GM19324 (cell line): ENCODE measurements around the gene SMARCD1.
"Not testable (repeated sequence)": the region's sequence is repeated elsewhere in the genome, so short reads cannot be mapped to it uniquely, and the experiment has no call there.

ENCODE experiments used
- ATAC-seq: cut with Tn5 transposase; IDR thresholded peaks from one replicate; pipeline ENCODE4 v1.9.1; 2021; ENCODE audit warnings: mild to moderate bottlenecking, moderate library complexity; ENCODE audit not compliant: unreplicated experiment, low FRiP score

Gene SMARCD1

DNA sequence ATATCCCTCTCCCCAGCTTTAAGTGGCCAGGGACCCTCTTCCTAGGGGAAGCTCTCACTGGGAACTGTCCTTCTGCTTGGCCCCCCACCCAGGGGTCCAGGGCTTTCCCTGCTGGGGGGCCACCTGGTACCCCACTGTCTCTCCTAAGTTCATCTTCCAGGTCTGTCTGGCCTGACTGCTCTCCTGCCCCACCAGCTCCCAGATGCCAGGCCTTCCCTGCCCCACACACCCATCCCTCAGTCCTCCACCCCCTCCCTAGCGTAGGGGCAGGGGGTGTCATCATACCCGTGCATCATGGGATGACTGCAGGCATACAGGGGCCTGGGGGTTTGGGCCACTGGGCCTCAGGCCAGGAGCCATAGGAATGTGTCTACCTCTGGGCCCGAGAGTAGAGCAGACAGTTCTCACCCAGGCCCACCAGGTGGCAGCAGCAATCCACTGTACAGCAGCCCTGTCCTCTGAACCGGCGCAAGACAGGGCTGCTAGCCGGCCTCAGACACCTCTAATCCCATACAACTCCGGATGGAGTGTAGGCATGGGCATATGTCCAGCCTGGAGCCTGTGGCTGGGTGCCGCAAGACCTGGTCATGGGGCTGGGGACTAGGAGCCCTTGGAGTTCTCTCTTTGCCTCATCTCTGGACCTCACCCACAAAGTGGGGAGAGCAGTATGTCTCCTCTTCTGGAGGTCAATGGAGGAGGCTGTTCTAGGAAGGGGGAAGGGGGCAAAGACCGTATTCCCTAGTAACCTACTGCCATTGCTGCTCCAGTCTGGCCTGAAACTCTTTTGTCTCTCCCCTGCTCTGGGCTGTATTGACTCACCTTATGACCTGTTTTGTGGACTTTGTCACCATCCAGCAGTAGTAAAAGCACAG lies 10.0 kb upstream of the SMARCD1 start:
- peak; percentile 68 for ATAC-seq

DNA sequence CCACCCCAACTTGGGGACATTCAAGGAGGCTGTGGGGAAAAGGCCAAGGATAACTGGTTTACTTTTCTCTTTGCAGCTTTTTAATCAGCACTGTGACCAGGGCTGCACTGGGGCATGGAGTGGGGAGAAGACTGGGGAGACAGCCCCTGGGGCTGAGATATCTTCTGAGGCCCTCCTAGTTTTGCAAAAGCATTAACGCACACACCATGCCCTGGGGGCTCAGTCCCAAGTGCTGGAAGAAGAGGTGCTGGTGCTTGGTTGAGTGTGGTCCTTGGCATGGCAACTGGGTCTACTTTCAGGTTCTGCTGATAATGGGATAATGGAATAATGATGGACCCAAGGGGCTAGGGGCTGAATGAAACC lies 9.4 kb upstream of the SMARCD1 start:
- ATAC-seq = no peak

DNA sequence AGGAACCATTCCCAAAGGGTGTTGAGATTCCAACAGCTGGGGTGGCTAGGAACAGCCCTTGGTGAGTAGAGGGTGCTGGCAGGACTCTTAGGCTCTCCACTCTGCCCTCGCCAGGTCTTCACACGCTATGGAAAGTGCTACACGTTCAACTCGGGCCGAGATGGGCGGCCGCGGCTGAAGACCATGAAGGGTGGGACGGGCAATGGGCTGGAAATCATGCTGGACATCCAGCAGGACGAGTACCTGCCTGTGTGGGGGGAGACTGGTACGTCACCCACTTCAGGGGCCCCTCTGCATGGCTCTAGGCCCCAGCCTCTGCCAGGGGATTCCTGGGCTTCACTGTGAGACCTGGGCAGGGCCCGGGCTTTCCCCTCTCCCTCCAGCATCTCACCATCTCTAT lies 8.0 kb upstream of the SMARCD1 start:
- no peak for ATAC-seq

DNA sequence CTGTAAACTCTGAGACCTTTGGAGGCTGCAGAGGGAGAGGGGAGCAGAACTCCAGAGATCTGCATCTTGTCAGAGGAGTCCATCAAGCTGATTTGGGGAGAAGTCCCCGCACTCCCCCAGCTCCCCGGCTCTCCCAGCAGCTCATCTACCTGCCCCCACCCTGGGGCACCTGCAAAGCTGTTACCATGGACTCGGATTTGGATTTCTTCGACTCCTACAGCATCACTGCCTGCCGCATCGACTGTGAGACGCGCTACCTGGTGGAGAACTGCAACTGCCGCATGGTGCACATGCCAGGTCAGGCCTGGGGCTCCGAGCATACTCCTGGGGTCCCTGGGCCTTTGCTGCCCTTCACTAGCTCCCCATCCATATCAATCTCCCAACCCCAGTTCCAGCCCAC lies 6.9 kb upstream of the SMARCD1 start:
- no peak for ATAC-seq

DNA sequence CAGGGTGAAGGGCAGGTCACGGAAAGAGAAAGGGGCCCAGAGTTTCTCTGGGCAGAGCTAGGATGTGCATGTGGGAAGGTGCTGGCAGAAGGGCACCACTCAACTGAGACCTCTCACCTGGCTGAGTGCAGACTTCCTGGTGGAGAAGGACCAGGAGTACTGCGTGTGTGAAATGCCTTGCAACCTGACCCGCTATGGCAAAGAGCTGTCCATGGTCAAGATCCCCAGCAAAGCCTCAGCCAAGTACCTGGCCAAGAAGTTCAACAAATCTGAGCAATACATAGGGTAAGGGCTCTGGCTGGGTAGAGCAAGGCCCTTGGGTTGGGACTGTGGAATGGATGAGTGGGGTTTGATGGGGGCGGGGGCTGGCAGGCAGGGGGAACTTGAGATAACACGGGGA lies 5.4 kb upstream of the SMARCD1 start:
- ATAC-seq = no peak

DNA sequence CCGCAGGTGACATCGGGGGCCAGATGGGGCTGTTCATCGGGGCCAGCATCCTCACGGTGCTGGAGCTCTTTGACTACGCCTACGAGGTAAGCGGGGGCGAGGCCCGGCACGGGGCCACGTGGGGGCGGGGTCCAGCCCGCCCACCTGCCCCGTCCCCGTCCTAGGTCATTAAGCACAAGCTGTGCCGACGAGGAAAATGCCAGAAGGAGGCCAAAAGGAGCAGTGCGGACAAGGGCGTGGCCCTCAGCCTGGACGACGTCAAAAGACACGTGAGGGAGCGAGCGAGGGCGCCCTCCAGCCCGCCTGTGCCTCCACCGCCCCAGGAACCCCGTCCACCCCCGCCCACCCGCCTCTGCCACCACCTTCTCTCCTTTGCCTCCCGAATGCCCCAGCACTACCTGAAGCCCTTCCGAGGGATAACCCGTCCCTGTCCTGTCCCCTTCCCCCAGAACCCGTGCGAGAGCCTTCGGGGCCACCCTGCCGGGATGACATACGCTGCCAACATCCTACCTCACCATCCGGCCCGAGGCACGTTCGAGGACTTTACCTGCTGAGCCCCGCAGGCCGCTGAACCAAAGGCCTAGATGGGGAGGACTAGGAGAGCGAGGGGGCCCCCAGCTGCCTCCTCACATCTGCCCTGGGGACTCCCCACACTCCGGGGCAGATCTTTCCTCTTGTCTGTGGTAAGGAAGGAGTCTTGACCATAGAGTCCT lies 3.9 kb upstream of the SMARCD1 start:
- ATAC-seq = no peak

DNA sequence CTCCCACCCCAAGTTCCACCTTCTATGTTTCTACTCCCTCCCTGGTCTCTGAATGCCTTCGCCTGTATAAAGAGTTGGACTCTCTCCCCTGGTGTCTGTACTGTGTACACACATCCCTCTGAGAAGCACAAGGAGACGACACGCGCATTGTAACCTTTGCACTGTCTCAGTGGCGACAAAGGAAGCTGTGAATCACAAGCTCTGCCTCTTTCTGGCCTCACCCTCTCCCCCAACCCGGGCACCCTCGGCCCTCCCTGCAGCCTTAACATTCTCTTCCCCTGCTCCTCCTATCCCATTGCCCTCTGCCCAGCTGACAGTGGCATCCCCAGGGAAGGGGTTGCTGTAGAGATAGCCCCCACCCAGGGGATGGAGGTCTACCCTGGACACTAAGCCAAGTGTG lies 2.5 kb upstream of the SMARCD1 start:
- no peak for ATAC-seq

DNA sequence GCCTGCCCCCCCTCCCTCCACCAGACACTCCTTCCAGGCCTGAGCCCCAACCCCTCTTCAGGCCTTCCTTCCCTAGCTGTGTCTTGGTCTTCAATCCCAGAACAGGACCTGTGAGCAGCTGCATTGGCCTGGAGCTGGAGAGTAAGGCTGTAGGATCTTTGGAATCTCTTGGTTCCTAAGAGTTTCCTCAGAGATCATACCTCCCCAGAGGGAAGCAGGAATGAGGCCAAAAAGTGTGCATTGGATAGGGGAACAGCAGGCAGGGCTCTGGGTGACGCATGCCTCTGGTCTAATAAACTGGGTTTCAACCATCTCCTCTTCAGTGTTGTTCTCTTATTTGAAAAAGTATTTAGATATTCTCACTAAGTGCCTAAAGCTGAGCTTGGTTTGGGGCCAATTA lies 1.8 kb upstream of the SMARCD1 start:
- no peak for ATAC-seq

GRCh38 chr12:50084409-50084774 lies 750 bp upstream of the SMARCD1 start:
- ATAC-seq = not testable (repeated sequence)

DNA sequence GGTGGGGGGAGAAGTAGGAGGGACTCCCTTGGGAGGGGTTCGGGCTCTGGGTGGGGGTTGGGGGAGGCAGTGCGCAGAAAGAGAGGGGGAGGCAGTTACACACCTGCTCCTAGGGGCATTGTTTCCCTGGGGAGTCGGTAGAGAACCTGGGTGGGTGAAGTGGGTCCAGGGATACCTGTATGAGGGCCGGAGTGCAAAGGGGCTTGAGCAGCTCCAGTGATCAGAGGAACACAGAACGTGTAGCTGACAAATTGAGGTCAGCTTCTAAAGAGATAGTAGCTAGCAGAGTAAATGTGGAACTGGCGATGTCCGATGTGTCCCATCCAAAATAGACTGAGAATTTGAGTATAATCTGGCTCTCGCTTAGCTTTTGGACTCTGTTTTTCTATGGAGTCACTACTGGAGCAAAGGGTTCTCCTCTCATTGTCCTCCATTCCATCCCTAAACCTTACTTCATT lies 502 bp downstream of the SMARCD1 start:
- ATAC-seq = no peak

DNA sequence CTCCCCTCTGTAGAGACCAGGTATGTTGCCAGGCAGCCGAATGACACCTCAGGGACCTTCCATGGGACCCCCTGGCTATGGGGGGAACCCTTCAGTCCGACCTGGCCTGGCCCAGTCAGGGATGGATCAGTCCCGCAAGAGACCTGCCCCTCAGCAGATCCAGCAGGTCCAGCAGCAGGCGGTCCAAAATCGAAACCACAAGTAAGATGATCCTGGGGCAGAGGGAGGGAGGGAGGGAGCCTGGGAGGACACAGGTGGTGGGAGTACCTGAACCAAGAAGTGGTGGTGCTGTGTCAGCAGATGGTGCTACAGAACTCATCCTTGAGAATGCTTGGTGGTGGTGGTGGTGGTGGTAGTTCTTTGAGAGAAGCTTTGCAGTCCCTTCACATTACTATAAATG lies 1.0 kb downstream of the SMARCD1 start:
- no peak for ATAC-seq

DNA sequence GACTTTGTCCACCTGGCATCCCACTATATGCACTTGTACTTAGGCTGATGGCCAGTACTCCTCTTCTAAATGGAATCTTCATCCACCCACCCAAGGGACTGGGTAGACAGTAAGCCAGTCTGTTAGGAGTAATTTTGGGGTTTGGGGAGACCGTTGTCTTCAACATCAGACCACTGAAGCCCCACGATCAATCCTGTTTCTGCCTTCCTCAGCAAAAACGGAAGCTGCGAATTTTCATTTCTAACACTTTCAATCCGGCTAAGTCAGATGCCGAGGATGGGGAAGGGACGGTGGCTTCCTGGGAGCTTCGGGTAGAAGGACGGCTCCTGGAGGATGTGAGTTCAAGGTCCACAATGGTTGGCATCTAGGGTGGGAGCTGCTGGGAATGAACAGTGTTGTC lies 2.0 kb downstream of the SMARCD1 start:
- ATAC-seq = no peak

DNA sequence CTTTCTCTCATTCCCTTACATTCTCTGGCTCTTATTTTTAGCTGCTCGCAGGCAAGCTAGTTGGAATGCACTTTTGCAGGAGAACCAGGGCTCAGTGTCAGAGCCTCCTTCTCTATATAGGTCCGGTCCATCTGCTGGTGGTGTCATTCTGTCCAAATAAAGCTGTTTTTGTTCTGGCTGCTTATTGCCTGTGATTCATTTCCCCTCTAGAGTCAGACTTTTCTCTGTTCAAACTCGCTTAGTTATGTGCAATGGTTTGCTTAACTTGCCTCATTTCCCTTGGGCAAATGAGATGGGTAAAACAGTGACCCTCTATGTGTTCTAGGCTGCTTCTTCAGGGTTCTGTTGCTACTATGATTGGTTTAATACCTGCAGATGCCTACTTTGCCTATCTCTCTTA lies 2.9 kb downstream of the SMARCD1 start:
- no peak for ATAC-seq

GRCh38 chr12:50088577-50089335 lies 3.6 kb downstream of the SMARCD1 start:
- ATAC-seq = no peak

GRCh38 chr12:50089730-50090129 lies 4.6 kb downstream of the SMARCD1 start:
- ATAC-seq = no peak

DNA sequence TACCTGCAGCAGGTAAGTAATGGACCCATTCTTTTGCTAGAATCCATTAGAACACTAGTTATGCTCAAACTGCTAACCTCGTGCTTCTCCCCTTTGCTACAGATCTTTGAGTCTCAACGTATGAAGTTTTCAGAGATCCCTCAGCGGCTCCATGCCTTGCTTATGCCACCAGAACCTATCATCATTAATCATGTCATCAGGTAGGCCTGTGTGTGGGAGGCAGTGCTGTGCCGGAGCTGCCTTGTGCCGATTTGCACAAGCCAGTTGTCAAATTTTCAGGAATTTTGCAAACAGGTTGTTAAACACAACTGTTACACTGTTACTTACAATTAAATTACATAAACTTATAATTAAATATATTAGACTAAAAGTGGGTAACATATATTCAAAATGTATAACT lies 5.2 kb downstream of the SMARCD1 start:
- ATAC-seq = no peak

DNA sequence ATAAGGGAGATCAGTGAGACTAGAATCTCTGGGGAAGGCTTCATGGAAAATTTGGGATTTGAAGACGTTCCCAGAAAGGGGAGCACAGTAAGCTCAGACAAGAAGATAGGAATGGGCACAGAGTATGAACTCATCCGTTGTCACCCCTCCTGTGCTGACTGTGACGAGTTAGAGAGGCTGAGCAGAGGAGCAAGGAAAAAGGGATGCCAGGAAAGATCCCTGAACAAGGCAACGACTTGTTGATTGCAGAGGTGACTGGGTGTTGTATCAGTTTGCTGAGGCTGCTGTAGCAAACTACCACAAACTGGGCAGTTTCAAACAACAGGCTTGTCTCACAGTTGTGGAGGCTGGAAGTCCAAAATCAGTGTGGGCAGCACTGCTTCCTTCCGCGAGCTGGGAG lies 12.8 kb downstream of the SMARCD1 start:
- no peak for ATAC-seq

GRCh38 chr12:50099302-50100008 lies 14.3 kb downstream of the SMARCD1 start:
- no peak for ATAC-seq

- ATAC-seq = no peak
Measured at GRCh38 chr12:50100561-50100960, 15.4 kb downstream of the SMARCD1 start.

DNA sequence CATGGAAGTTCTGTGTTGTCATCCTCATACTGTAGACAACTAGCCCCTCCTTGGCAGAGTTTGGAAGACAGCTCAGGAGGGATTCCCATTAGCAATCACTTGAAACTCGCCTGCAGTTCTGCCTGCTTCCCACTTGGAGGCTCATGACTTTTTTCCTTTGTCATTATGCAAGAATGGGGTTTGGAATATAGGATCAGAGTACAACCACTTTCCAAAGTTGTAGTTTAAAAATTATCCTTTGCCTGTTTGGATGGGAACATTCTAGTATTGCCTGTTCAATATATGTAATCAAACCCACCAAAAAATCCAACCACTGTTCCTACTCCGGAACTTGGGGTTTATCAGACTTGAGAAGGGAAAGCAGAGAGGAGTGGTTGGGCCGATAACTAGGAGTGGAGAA lies 16.5 kb downstream of the SMARCD1 start:
- no peak for ATAC-seq

GRCh38 chr12:50102131-50102531 lies 17.0 kb downstream of the SMARCD1 start:
- ATAC-seq = no peak
